ENCODE data around the gene BPI. TPM values are rescaled to one million over a fixed set of nuclear protein-coding genes. Genes with fewer than 3 reads are reported as not detected.

The BPI gene
- total RNA-seq, 4 donors from 2014 or later = not detected

- Histone ChIP-seq H3K27me3 (no peaks in the 10 kb centered on the region), H3K4me1 (no peaks in the 10 kb centered on the region), H3K9me3 (no peaks in the 10 kb centered on the region), H3K36me3 (no peaks in the 10 kb centered on the region), H3K27ac (no peak overlapping the region), H3K4me3 (no peak overlapping the region)
- intact Hi-C loops (cut with DNase I; ENCODE audit: low total_unique reads) = loop anchor here (10.0 kb wide), 1 partner anchor 253 kb away; no protein-coding TSS in a partner anchor
- DNase-seq = no peak
- in situ Hi-C loops (cut with MboI; ENCODE audit: low sequenced_read_pairs in 4 of 4) = loop anchor here in 1 of 4 donors (10.0 kb wide), 1 partner anchor 73 kb away; no protein-coding TSS in a partner anchor
- TF ChIP-seq CTCF (IDR thresholded peaks at IDR 0.05 in 4 of 5, conservative IDR thresholded peaks at IDR 0.05 in 1 of 5) = no peak
- no peak for TF ChIP-seq POLR2A (IDR thresholded peaks at IDR 0.05)
- no peak for ATAC-seq
Observed at GRCh38 chr20:38307371-38308046, 3.6 kb downstream of the BPI start.

- no peak for ATAC-seq
- H3K27ac ChIP-seq = no peak overlapping the region
- DNase-seq = no peak
- H3K4me3 ChIP-seq = no peak overlapping the region
- intact Hi-C loops (cut with DNase I; ENCODE audit: low total_unique reads) (loop anchor here (10.0 kb wide), 1 partner anchor 253 kb away; no protein-coding TSS in a partner anchor), in situ Hi-C loops (cut with MboI; ENCODE audit: low sequenced_read_pairs in 4 of 4) (loop anchor here in 1 of 4 donors (10.0 kb wide), 1 partner anchor 73 kb away; no protein-coding TSS in a partner anchor)
- TF ChIP-seq CTCF (IDR thresholded peaks at IDR 0.05 in 4 of 5, conservative IDR thresholded peaks at IDR 0.05 in 1 of 5) (no peak), POLR2A (IDR thresholded peaks at IDR 0.05) (no peak)
- H3K4me1 ChIP-seq = no peaks in the 10 kb centered on the region
- H3K9me3 ChIP-seq = no peaks in the 10 kb centered on the region
- H3K36me3 ChIP-seq = no peaks in the 10 kb centered on the region
- no peaks in the 10 kb centered on the region for H3K27me3 ChIP-seq
Observed at GRCh38 chr20:38308047-38308438, 4.1 kb downstream of the BPI start.

- Histone ChIP-seq H3K27me3 (no peaks in the 10 kb centered on the region), H3K36me3 (no peaks in the 10 kb centered on the region), H3K4me1 (no peaks in the 10 kb centered on the region), H3K4me3 (no peak overlapping the region), H3K27ac (no peak overlapping the region), H3K9me3 (no peaks in the 10 kb centered on the region)
- no peak for TF ChIP-seq CTCF (IDR thresholded peaks at IDR 0.05 in 4 of 5, conservative IDR thresholded peaks at IDR 0.05 in 1 of 5)
- no peak for TF ChIP-seq POLR2A (IDR thresholded peaks at IDR 0.05)
- intact Hi-C loops (cut with DNase I; ENCODE audit: low total_unique reads) (loop anchor here (10.0 kb wide), 1 partner anchor 254 kb away; no protein-coding TSS in a partner anchor), in situ Hi-C loops (cut with MboI; ENCODE audit: low sequenced_read_pairs in 4 of 4) (loop anchor here in 1 of 4 donors (10.0 kb wide), 1 partner anchor 74 kb away; no protein-coding TSS in a partner anchor)
- ATAC-seq = no peak
- DNase-seq = no peak
Observed at GRCh38 chr20:38308447-38308846, 4.5 kb downstream of the BPI start.

GRCh38 chr20:38311091-38311490 is 7.1 kb downstream of the BPI start:
- TF ChIP-seq CTCF (IDR thresholded peaks at IDR 0.05 in 4 of 5, conservative IDR thresholded peaks at IDR 0.05 in 1 of 5) (no peak), POLR2A (IDR thresholded peaks at IDR 0.05) (no peak)
- H3K27ac ChIP-seq = no peak overlapping the region
- H3K4me3 ChIP-seq = no peak overlapping the region
- intact Hi-C loops (cut with DNase I; ENCODE audit: low total_unique reads) (no loop called here), in situ Hi-C loops (cut with MboI; ENCODE audit: low sequenced_read_pairs in 4 of 4) (loop anchor here in 1 of 4 donors (10.0 kb wide), 1 partner anchor 76 kb away; no protein-coding TSS in a partner anchor)
- no peaks in the 10 kb centered on the region for H3K4me1 ChIP-seq
- H3K36me3 ChIP-seq = no peaks in the 10 kb centered on the region
- no peaks in the 10 kb centered on the region for H3K27me3 ChIP-seq
- ATAC-seq = no peak
- no peaks in the 10 kb centered on the region for H3K9me3 ChIP-seq
- DNase-seq = no peak

Data from gastrocnemius medialis (tissue), 4 donors.